Measurements from ENCODE around the gene ZNHIT2. TPM values are rescaled to one million over a fixed set of nuclear protein-coding genes. Genes with fewer than 3 reads are reported as not detected.

Gene ZNHIT2
- total and polyA plus RNA-seq, 2 experiments from 2014 or later: 31.8 to 32.8 TPM

- no peaks in the 10 kb centered on the region for H3K27me3 ChIP-seq
- H3K36me3 ChIP-seq: no peaks in the 10 kb centered on the region
- no peaks in the 10 kb centered on the region for H3K9me3 ChIP-seq (ENCODE audit: low read depth)
- peak; percentile 58 for TF ChIP-seq CTCF (IDR thresholded peaks at IDR 0.05; ENCODE audit: low read depth, low read length)
- H3K27ac ChIP-seq: peak overlapping the region; percentile 1
- no peak overlapping the region for H3K4me3 ChIP-seq
- DNase-seq (ENCODE audit: low read depth in 1 of 2, low spot score in 1 of 2): peak; percentile 40 to 59
- no peaks in the 10 kb centered on the region for H3K4me1 ChIP-seq (ENCODE audit: low read depth)
Measured at GRCh38 chr11:65078151-65078550, 39.4 kb downstream of the ZNHIT2 start.

GRCh38 chr11:65077451-65077850, 40.0 kb downstream of the ZNHIT2 start:
- Histone ChIP-seq H3K9me3 (ENCODE audit: low read depth) (no peaks in the 10 kb centered on the region), H3K4me1 (ENCODE audit: low read depth) (no peaks in the 10 kb centered on the region), H3K27me3 (no peaks in the 10 kb centered on the region), H3K36me3 (no peaks in the 10 kb centered on the region), H3K27ac (no peak overlapping the region), H3K4me3 (no peak overlapping the region)
- peak in 1 of 2 donors; percentile 27 for DNase-seq (ENCODE audit: low read depth in 1 of 2, low spot score in 1 of 2)
- TF ChIP-seq CTCF (IDR thresholded peaks at IDR 0.05; ENCODE audit: low read depth, low read length): no peak

- Histone ChIP-seq H3K4me1 (ENCODE audit: low read depth) (peaks cover 6% of the 10 kb centered on the region), H3K9me3 (ENCODE audit: low read depth) (no peaks in the 10 kb centered on the region), H3K27ac (no peak overlapping the region), H3K4me3 (no peak overlapping the region), H3K27me3 (no peaks in the 10 kb centered on the region), H3K36me3 (no peaks in the 10 kb centered on the region)
- TF ChIP-seq CTCF (IDR thresholded peaks at IDR 0.05; ENCODE audit: low read depth, low read length): no peak
- no peak for DNase-seq (ENCODE audit: low read depth in 1 of 2, low spot score in 1 of 2)
Measured at GRCh38 chr11:65072631-65072966, 44.9 kb downstream of the ZNHIT2 start.

- Histone ChIP-seq H3K4me1 (ENCODE audit: low read depth) (peaks cover 7% of the 10 kb centered on the region), H3K27ac (no peak overlapping the region), H3K4me3 (no peak overlapping the region), H3K9me3 (ENCODE audit: low read depth) (no peaks in the 10 kb centered on the region), H3K27me3 (no peaks in the 10 kb centered on the region), H3K36me3 (no peaks in the 10 kb centered on the region)
- TF ChIP-seq CTCF (IDR thresholded peaks at IDR 0.05; ENCODE audit: low read depth, low read length): no peak
- no peak for DNase-seq (ENCODE audit: low read depth in 1 of 2, low spot score in 1 of 2)
Measured at GRCh38 chr11:65071907-65072630, 45.4 kb downstream of the ZNHIT2 start.

- Histone ChIP-seq H3K4me1 (ENCODE audit: low read depth) (peaks cover 24% of the 10 kb centered on the region), H3K27me3 (no peaks in the 10 kb centered on the region), H3K9me3 (ENCODE audit: low read depth) (no peaks in the 10 kb centered on the region), H3K27ac (no peak overlapping the region), H3K4me3 (no peak overlapping the region), H3K36me3 (no peaks in the 10 kb centered on the region)
- DNase-seq (ENCODE audit: low read depth in 1 of 2, low spot score in 1 of 2): peak in 1 of 2 donors; percentile 8
- no peak for TF ChIP-seq CTCF (IDR thresholded peaks at IDR 0.05; ENCODE audit: low read depth, low read length)
Measured at GRCh38 chr11:65069217-65069616, 48.3 kb downstream of the ZNHIT2 start.
